ENCODE measurements around the gene ELAC2. TPM values are rescaled to one million over a fixed set of nuclear protein-coding genes. Genes with fewer than 3 reads are reported as not detected.
"Not testable (repeated sequence)": the region's sequence is repeated elsewhere in the genome, so short reads cannot be mapped to it uniquely, and the experiment has no call there.

ELAC2 gene
- total RNA-seq, 1 donor: 41.6 TPM

DNA sequence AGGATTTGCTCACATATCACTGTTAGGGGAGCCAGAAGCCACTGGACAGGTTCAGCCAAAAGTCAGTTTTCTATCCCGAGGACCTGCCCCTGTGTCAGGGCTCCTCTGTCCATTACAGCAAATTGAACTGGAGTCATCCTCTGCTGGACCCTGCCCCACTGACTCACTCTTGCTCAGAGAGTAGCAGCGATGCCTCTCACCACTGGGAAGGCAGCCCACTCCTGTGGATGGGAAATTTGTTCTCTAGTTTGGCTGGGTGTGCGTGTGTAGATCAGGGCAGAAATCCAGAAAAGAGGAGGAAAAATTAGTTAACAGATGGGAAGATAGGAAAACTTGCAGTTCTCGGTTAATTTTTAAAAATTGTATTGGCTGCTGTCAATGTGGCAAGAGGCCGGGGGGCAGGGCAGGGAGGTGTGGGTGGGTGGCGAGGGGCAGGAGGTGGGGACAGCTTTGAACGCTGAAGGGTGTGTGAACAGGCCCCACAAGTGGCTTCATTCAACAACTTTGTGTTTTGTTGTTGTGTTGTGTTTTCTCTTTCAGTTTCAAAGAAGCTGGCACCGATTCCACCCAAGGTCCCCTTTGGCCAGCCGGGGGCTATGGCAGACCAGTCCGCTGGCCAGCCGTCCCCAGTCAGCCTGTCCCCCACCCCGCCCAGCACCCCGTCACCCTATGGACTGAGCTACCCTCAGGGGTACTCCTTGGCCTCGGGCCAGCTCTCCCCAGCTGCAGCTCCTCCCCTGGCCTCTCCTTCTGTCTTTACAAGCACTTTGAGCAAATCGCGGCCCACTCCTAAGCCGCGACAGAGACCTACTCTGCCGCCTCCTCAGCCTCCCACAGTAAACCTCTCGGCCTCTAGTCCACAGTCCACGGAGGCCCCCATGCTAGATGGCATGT is 33.6 kb downstream of the ELAC2 start:
- H2AFZ ChIP-seq (ENCODE audit: low read length): peak overlapping the region; percentile 57
- H3K36me3 ChIP-seq (ENCODE audit: insufficient read depth, low read length): no peaks in the 10 kb centered on the region
- DNase-seq (ENCODE audit: insufficient read length, low spot score, missing footprints): peak; percentile 98
- no peaks in the 10 kb centered on the region for H3K27me3 ChIP-seq (ENCODE audit: insufficient read depth, low read length)
- H3K79me2 ChIP-seq (ENCODE audit: insufficient read depth, low read length): no peaks in the 10 kb centered on the region
- TF ChIP-seq, protein P1, sequence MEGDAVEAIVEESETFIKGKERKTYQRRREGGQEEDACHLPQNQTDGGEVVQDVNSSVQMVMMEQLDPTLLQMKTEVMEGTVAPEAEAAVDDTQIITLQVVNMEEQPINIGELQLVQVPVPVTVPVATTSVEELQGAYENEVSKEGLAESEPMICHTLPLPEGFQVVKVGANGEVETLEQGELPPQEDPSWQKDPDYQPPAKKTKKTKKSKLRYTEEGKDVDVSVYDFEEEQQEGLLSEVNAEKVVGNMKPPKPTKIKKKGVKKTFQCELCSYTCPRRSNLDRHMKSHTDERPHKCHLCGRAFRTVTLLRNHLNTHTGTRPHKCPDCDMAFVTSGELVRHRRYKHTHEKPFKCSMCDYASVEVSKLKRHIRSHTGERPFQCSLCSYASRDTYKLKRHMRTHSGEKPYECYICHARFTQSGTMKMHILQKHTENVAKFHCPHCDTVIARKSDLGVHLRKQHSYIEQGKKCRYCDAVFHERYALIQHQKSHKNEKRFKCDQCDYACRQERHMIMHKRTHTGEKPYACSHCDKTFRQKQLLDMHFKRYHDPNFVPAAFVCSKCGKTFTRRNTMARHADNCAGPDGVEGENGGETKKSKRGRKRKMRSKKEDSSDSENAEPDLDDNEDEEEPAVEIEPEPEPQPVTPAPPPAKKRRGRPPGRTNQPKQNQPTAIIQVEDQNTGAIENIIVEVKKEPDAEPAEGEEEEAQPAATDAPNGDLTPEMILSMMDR (IDR thresholded peaks at IDR 0.05; ENCODE audit: extremely low read depth, low read depth, low read length): no peak
- H3K4me1 ChIP-seq (ENCODE audit: insufficient read depth, low read length): peaks cover 38% of the 10 kb centered on the region
- no peaks in the 10 kb centered on the region for H4K20me1 ChIP-seq (ENCODE audit: insufficient read depth, low read length)
- peak overlapping the region; percentile 76 for H3K27ac ChIP-seq (ENCODE audit: low read depth, low read length)
- no peaks in the 10 kb centered on the region for H3K9me3 ChIP-seq (ENCODE audit: low read depth, low read length)
- H3K4me2 ChIP-seq (ENCODE audit: insufficient read depth, low read length): peak overlapping the region; percentile 38
- H3K4me3 ChIP-seq (ENCODE audit: insufficient read depth, low read length): peak overlapping the region; percentile 53

DNA sequence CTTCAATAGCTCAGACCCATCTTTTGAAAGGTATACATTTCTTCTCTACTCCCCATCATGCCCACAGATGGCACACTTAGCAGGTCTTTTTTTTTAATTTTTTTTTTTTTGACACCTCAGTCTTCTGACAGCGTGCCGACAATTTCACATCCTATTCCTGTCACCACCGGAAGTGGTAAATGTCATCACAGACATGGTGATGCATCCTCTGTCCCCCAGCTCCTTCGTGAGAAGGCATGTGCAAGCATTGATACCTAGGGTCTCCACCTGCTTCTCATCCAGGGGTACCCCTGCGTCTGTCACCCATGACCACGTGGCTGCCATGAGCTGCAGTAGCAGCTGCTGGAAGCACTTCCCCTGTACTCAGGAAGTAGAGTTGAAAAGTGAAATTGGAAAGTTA is 35.6 kb downstream of the ELAC2 start:
- TF ChIP-seq, protein P1 (IDR thresholded peaks at IDR 0.05; ENCODE audit: extremely low read depth, low read depth, low read length): no peak
- H3K27ac ChIP-seq (ENCODE audit: low read depth, low read length): no peak overlapping the region
- no peaks in the 10 kb centered on the region for H3K27me3 ChIP-seq (ENCODE audit: insufficient read depth, low read length)
- no peak overlapping the region for H2AFZ ChIP-seq (ENCODE audit: low read length)
- no peaks in the 10 kb centered on the region for H4K20me1 ChIP-seq (ENCODE audit: insufficient read depth, low read length)
- H3K4me1 ChIP-seq (ENCODE audit: insufficient read depth, low read length): peaks cover 34% of the 10 kb centered on the region
- no peak overlapping the region for H3K4me3 ChIP-seq (ENCODE audit: insufficient read depth, low read length)
- no peaks in the 10 kb centered on the region for H3K79me2 ChIP-seq (ENCODE audit: insufficient read depth, low read length)
- no peaks in the 10 kb centered on the region for H3K9me3 ChIP-seq (ENCODE audit: low read depth, low read length)
- no peak for DNase-seq (ENCODE audit: insufficient read length, low spot score, missing footprints)
- H3K4me2 ChIP-seq (ENCODE audit: insufficient read depth, low read length): no peak overlapping the region
- H3K36me3 ChIP-seq (ENCODE audit: insufficient read depth, low read length): no peaks in the 10 kb centered on the region

DNA sequence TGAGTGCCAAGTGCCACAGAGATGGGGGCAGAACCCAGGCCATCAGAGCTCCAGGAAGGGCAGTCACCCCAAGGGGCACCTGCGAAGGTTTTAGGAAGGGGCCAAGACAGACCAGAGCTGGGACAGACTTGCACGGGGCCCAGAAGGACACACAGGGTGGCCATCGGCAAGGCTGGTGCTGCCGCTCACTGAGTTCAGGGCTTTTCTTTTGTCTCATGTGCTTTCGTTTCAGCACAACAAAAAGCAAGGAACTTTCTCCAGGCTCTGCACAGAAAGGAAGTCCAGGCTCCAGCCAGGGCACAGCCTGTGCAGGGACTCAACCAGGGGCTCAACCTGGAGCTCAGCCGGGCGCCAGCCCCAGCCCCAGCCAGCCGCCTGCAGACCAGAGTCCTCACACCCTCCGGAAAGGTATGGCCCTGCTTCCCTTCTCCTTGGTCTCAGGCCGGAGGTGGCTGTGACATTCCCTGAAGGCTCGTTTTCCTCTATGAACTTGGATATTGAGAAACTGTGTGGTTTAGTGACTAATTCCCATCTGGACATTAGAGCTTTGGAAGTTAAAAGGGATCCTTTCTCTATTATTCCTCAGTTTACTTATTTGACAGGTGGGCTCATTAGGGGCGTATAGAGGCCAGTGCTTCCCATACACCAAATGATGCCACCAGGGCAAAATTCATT is 37.9 kb downstream of the ELAC2 start:
- no peak overlapping the region for H3K4me2 ChIP-seq (ENCODE audit: insufficient read depth, low read length)
- no peak overlapping the region for H3K4me3 ChIP-seq (ENCODE audit: insufficient read depth, low read length)
- no peaks in the 10 kb centered on the region for H3K9me3 ChIP-seq (ENCODE audit: low read depth, low read length)
- DNase-seq (ENCODE audit: insufficient read length, low spot score, missing footprints): no peak
- no peaks in the 10 kb centered on the region for H4K20me1 ChIP-seq (ENCODE audit: insufficient read depth, low read length)
- no peaks in the 10 kb centered on the region for H3K79me2 ChIP-seq (ENCODE audit: insufficient read depth, low read length)
- no peaks in the 10 kb centered on the region for H3K27me3 ChIP-seq (ENCODE audit: insufficient read depth, low read length)
- TF ChIP-seq, protein P1 (IDR thresholded peaks at IDR 0.05; ENCODE audit: extremely low read depth, low read depth, low read length): no peak
- peaks cover 22% of the 10 kb centered on the region for H3K4me1 ChIP-seq (ENCODE audit: insufficient read depth, low read length)
- H3K36me3 ChIP-seq (ENCODE audit: insufficient read depth, low read length): no peaks in the 10 kb centered on the region
- H3K27ac ChIP-seq (ENCODE audit: low read depth, low read length): no peak overlapping the region
- H2AFZ ChIP-seq (ENCODE audit: low read length): no peak overlapping the region

DNA sequence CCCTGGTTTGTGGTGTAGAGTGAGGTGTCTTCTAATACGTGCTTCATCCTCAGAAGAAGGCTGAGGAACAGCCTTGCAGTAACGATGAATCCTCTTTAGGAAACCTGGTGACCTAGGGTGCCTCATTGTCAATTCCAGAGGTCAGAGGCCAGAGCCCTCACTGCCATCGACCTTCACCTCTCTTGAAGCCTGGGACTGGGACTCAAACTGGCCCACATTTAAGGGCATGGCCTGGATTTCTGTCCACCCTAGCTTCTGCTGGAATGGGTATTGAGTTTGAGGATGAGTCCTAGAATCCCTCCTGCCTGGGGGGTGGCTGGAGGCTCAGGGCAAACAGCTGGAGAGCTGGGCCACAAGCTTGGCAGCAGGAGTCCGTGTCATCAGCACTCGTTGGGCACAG is 38.6 kb downstream of the ELAC2 start:
- no peaks in the 10 kb centered on the region for H3K36me3 ChIP-seq (ENCODE audit: insufficient read depth, low read length)
- no peak overlapping the region for H3K4me3 ChIP-seq (ENCODE audit: insufficient read depth, low read length)
- no peaks in the 10 kb centered on the region for H3K27me3 ChIP-seq (ENCODE audit: insufficient read depth, low read length)
- H3K4me1 ChIP-seq (ENCODE audit: insufficient read depth, low read length): peaks cover 19% of the 10 kb centered on the region
- TF ChIP-seq, protein P1 (IDR thresholded peaks at IDR 0.05; ENCODE audit: extremely low read depth, low read depth, low read length): no peak
- no peaks in the 10 kb centered on the region for H3K9me3 ChIP-seq (ENCODE audit: low read depth, low read length)
- H4K20me1 ChIP-seq (ENCODE audit: insufficient read depth, low read length): no peaks in the 10 kb centered on the region
- no peak overlapping the region for H2AFZ ChIP-seq (ENCODE audit: low read length)
- no peak overlapping the region for H3K27ac ChIP-seq (ENCODE audit: low read depth, low read length)
- no peaks in the 10 kb centered on the region for H3K79me2 ChIP-seq (ENCODE audit: insufficient read depth, low read length)
- DNase-seq (ENCODE audit: insufficient read length, low spot score, missing footprints): no peak
- no peak overlapping the region for H3K4me2 ChIP-seq (ENCODE audit: insufficient read depth, low read length)

DNA sequence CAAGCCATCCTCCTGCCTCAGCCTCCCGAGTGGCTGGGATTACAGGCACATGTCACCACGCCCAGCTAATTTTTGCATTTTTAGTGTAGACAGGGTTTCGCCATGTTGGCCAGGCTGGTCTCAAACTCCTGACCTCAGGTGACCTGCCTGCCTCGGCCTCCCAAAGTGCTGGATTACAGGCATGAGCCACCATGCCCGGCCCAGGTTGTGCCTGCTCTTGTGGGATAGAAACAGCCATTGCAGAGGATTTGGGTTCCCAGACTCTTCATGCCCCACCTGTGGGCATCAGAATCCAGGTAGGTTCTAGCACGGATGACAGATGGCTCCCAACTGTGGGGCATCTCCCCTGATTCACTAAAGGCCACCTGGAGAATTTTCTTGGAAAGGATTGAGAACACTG is 39.0 kb downstream of the ELAC2 start:
- H3K27me3 ChIP-seq (ENCODE audit: insufficient read depth, low read length); H3K9me3 ChIP-seq (ENCODE audit: low read depth, low read length); H3K36me3 ChIP-seq (ENCODE audit: insufficient read depth, low read length); DNase-seq (ENCODE audit: insufficient read length, low spot score, missing footprints); H3K4me3 ChIP-seq (ENCODE audit: insufficient read depth, low read length); H3K27ac ChIP-seq (ENCODE audit: low read depth, low read length); H4K20me1 ChIP-seq (ENCODE audit: insufficient read depth, low read length); H3K4me2 ChIP-seq (ENCODE audit: insufficient read depth, low read length); H2AFZ ChIP-seq (ENCODE audit: low read length); H3K79me2 ChIP-seq (ENCODE audit: insufficient read depth, low read length): not testable (repeated sequence)
- H3K4me1 ChIP-seq (ENCODE audit: insufficient read depth, low read length): peaks cover 18% of the 10 kb centered on the region

All from osteoblast (primary cell).